Activated CD4-positive, alpha-beta T cell treated with anti-CD3 and anti-CD28 coated beads for 24 hours (primary cell): Measurements from ENCODE around the gene AGPS.
"Not testable (repeated sequence)": the region's sequence is repeated elsewhere in the genome, so short reads cannot be mapped to it uniquely, and the experiment has no call there.

Experiments
- DNase-seq, 2 donors: peaks; one replicate each; pipeline ENCODE4 v3.0.0-alpha.2; 2020; ENCODE audit warnings: low read depth in 2 of 2

Gene AGPS

DNA sequence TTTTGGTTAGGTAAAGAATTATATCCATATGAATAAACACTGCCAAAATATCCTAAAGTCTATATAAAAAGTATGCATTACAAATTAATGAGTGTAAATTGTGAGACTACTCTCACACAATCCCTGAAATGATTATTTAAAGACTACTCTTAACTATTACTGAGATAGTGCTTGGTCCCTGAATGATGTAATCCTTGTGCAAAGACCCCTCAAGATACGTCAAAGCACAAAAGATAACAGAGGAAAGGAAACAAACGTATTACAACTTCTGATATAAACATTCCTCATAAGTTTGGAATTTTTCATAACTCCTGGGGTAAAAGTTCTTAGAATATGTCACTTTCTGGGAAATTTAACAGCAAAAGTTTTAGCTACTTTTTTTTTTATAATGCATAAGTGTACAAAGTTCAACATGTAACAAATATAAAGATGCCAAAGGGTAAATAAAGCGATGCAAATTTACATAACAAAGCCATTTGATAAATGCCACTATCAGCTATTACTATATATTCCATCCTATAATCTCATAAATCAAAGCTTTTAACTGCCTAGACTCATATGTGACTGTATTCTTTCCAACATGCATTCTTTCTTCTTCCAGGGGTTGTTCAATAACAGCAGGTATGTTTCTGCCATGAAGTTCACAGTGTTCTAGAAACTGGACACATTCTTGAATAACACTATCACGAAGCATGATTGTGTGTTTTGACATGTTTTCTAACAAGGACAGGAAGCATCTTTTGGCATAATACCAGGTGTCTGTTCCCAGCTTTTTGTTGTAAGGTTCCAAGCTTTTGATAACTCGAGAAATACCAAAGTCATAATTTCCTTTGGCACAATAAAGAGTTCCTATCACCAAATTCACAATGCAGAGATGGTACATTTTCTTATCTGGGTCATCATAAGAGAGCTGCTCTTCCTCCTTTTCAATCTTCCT lies 158.0 kb downstream of the AGPS start:
- no peak for DNase-seq

DNA sequence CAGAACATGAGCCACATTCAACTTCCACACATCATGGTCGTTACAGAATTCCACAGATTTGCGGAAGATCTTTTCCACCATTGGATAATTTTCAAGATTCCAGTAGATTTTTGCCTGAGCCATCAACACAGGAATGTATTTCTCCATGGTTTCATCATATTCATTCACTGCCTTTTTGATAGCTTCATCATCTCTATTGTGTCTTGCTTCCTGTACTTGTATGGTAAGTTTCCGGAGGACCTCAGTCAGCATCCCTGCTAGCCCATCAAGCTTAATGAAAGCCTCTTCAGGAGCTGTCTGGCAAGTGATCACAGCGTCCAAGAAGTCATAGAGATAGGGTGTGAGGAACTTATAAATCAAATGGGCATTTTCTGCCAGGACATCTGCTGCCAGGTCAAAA lies 158.8 kb downstream of the AGPS start:
- not testable (repeated sequence) for DNase-seq

DNA sequence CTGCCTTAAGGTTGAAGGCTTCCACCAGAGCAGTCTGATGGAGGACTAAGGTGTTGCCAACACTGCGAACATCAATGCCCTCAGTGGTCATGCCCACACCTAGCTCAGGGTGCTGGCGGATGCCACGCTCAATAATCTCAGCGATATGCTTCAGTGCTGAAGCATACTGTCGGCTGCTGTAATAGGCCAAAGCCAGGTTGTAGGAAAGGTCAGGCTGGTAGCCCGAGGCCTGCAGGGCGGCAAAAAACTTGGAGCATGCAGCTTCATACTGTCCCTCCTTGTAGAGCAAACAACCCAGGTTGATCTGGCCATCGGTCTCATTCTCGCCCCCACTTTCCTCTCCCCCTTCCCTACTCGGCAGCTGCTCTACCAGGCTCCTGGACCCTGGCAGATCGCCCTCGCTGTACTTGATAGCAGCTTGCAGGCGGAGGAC lies 159.4 kb downstream of the AGPS start:
- no peak for DNase-seq

DNA sequence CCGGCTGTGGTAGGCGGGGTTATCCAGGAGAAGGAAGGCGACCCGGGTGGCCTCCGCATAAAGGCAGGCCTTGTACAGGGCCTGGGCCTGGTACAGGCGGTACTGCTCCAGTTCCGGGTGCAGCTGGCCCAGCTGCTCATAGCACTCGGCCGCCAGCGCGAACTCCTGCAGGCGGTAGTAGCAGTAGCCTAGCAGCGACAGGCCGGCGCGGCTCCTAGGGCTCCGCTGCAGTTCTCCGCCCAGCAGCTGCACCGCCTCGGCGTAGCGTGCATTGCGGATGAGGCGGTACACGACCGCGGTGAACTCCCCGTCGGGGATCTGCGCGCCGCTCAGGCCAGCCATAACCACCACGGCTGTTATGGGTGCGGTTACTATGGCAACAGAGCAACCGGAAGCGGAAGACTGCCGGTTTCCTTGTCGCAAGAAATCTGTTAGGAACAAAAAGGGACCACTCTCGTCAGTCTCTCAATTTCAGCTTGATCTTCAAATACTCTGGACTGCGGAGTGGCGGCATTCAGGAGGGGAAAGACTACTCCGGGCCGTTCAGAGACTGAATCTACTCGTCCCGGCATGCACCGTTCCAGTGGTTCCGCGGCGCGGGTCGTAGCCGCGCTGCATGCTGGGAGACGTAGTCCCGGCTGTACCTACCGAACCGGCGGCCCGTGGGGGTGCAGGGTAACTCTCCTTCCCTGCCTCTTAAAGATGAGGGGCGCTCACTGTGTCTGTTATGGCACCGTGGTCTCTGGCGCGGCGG lies 160.0 kb downstream of the AGPS start:
- peak; percentile 72 to 73 for DNase-seq

DNA sequence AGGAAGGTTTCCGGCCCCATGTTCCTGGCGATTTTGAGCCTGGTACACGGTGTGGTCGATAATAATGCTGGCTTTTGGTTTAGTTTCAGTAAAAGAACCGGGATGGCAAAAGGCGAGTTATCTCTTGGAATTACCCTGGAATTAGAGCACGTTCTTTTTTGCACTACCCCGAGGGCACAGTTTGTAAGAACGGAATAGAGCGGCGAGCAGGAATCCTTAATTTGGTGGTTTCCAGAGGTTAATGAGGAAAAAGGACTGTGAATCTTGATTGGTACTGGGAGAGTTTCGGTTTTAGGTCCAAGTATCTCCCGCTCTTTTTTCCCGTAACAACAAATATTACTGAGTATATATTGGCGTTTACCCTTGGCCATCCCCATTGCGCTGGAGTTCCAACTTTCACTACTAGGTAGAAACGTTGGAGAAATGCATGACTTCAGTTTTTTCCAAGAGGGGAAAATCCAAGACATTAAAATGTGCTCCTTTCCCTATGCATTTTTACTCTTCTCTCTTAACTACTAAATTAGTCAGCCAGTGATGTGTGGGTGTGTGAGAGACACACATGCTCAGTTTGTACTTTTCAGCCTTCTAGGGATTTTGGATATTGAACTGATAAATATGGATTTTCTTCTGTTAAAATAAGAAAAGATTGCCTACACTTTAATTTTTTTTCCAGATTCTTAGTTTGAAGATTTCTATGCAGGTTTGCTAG lies 160.8 kb downstream of the AGPS start:
- no peak for DNase-seq

DNA sequence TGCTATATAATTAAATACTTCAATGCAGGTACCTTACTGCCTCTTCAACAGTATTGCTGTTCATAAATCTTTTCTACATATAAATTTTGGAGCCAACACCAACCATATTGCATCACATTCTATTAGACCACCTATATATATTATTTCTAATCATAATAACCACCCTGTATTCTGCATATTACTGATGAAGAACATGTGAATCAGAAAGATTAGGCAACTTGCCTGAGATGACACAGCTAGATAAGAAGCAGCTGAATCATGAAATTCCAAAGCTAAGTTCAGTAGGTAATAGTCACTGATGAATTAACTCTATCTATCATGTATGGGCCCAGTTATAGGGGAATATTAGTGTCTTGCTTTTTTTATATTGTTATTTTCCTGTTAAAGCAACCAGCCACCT lies 161.8 kb downstream of the AGPS start:
- DNase-seq, result no peak

DNA sequence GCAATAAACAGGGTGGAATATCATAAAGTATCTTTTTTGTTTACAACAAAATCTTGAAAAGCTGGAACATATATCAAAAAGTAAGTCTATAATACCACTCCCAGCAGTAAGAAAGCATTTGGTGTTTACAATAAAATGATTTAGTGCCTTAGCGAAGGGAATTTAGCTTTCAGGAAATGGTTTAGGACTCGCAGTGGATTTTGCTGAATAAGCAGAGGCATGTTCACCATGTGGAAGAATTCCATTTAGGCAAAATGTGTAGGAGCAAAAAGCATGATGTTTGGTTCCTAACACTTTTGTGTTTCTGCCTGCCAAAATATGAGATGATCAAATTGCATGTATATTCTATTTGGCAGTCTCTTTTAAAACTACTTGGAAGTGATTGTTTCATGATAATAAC lies 163.6 kb downstream of the AGPS start:
- no peak for DNase-seq

DNA sequence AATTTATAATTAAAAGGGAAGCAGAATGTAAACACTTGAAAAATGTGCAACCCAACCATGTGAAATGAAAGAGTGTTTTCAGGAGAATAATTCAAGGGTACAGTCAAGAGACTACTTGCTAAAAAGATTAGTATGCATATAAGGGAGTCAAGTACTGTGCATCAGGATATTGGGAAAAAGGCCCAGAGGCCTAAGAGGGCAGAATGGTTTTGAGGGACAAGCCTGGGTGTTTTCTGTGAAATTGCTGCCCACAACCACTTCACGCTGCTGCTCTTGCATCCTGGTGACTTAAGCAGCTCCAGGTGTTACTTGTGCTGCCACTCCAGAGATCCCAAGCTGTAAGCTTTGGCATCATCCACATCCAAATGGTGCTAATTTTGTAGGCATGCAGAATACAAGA lies 165.2 kb downstream of the AGPS start:
- no peak for DNase-seq

DNA sequence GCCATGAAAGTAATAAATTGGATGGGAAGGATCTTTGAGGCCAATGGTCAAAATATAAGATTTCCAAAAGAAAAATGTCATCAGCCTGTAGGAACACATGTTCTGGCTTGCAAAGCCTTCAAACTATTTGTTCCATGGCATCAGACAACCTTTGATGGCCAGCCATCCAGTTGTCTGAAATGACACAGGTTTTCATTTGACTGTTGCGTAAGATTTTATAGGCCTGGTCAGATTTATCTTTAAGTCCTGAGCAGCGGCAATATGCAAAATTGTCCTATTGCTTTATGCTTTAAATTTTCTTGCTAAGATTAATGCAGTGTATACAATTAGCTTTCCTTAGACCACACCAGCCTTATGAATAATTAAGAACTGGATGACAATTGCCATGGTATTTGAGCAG lies 167.1 kb downstream of the AGPS start:
- no peak for DNase-seq

DNA sequence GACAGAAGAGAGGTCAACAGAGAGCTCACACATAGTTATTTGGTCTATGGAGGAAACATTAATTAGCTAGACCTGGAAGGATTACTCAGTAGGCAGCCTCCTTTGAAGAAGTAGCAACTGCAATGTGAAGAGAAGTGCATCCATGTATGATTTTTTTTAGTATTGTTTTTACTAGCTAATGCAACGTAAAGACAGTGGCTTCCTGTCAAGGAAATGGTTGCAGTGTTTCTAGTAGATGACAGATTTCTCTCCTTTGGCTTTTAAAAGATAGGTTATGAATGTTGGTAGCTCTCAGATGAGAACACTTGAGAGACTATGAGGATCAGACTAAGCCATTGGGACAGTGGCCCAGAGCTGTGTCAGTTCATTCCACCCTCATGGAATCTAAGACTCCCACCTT lies 175.8 kb downstream of the AGPS start:
- DNase-seq, result no peak

DNA sequence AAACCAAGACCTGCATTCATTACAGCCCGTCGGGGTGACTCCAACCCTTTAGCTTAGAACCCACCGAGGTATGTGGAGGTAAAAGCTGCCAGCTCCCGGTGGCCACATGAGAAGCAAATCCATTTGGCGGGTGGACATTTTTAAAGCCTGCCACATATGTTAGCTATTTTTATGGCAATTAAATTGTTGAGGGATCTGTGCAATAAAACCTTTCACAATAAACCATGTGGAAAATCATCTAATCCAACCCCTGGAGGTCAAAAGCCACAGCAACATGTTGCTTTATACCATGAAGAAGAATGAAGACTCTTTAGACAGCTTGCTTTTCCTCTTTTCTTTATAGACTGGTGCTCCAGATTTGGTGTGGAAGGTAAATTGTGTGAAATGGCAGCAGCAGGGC lies 176.3 kb downstream of the AGPS start:
- DNase-seq, result no peak

DNA sequence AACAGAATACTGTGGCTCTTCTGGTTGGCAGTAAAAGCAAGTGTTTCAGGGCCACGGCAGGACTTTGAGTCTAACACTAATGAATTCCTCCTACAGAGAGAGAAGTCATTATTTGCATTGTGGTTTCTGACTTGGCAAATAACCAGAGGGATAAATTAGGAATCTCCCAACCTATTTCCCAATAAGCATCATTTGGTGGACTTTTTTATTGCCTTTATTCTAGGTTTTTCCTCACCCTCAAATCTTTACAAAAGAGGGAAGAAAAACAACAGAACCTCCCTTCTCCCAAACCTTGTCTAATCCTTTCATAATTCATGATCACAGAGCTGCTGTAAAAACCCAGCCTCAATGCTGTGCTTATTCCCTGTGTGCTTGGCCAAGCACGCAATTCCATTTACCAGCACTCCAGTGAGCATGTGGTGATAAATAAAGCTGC lies 179.7 kb downstream of the AGPS start:
- no peak for DNase-seq

DNA sequence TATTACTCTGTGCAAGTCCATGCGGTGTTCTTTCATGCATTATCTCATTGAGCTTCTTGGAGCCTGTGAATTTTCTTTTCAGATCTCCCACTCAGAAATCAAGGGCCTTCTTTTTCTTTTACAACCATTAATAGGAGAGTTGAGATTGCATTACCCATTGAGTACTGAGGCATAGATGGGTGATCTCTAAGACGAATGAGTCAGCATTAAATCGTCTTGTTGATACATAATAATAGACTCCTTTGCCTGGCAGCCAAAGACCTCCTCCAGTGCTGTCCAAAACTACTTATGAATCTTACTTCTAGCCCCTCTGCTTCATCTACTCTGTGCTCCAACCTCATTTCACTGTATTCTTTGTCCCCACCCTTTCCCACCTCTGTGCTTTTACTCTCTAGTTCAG lies 180.5 kb downstream of the AGPS start:
- no peak for DNase-seq

DNA sequence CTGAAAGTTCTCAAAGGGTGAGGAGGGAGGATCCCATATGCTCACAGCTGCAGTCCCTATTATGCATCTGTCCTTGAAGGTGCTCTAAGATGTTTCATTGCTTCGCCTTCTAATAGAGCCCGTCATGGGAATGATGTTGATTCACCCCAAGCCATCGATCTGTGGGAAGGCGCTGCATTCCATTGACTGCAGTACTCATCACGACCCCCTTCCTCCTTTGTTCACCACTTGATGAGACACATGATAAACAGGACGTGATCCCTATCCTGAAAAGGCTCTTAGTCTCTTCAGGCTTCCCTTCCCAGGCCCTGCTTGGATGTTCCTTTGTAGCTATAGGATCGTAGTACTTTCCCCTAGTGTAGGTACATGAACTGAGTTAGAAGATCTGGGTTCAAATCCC lies 181.8 kb downstream of the AGPS start:
- DNase-seq, result no peak

DNA sequence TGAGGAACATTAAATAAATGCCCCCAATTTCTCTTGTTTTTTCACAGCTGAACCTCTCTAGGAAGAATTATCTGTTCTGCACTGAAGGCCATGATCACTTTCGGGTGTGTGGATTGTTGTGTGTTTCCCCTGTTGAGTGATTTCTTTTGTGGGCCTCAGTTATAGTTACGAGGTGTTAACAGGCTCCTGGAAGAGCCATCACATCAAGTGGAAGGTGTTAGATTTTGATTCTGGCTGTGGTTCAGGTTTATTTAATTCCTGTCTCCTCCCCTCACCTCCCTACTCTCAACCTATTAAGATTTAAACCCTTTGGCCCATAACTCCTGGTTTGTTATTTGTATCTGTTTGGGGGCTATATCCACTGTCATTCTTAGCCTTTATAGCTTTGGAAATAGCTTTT lies 182.8 kb downstream of the AGPS start:
- no peak for DNase-seq

DNA sequence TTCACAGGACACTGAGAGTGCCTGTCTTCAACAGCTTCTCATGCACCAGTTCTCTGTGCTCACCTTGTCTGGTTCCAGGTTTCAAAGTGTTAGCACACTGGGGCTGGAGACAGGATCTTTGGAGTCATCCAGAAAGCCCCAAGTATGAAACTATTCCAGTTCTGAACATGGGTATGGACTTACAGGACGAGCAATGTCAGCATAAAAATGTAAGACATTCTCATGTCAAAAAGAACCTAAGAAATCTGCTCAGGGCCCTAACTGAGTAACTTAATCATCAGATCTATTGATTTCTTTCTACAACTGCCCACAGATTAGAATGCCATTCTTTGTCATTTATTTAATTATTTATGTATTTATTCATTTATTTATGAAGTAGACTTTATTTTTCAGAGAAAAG lies 184.5 kb downstream of the AGPS start:
- DNase-seq, result no peak

DNA sequence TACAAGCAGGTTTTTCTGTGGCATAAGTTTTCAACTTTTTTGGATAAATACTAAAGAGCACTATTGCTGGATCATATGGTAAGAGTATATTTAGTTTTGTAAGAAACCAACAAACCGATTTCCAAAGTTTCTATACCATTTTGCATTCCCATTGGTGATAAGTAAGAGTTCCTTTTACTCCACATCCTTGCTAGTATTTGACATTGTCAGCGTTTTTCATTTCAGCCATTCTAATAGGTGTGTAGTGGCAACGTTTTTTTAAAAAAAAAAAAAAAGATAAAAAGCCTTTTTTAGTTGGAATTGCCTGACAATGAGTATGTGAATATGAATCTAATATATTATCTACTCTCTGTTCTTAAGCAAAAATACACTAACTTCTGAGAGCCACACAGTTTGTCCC lies 185.9 kb downstream of the AGPS start:
- no peak for DNase-seq

DNA sequence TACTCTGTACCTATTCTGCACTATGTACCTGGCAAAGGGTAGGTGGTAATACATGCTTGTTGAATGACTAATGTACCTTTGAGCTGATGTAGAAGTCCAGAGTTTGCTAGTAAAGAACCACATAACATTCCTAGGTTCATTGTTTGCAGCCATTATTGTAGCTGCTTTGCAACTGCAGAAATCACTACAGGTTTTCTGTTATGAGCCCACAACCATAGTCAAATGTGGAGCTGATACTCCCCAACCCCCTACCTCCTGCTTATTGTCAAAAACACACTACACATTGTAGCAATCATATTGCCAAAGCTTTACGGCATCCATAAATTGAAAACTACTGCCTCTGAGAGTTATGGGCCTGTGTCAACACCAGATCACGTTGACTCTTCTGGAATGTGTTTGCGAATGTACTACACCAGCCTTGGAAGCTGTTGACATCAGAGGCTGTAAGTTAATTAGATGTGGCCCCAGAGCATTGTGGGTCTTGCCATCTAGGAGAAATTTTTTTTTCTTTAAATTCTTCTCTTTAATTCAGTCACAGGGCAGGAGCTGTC lies 187.0 kb downstream of the AGPS start:
- no peak for DNase-seq

DNA sequence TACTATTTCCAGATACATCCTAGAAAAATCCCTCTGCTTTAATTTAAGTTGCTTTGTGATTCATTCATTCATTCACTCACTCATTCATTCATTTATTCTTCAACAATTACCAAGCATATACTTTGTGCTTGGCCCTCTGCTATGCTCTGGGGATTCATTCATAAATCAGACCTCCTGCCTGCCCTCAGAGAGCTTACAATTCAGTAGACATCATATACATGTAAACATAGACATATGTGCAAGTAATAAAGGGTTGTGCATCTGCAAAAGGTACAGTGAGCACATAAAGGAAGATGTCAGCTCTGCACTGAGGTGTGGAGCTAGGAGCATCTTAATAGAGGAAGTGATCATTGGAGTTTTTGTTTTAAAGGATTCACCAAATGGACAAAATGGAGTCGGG lies 189.4 kb downstream of the AGPS start:
- no peak for DNase-seq

DNA sequence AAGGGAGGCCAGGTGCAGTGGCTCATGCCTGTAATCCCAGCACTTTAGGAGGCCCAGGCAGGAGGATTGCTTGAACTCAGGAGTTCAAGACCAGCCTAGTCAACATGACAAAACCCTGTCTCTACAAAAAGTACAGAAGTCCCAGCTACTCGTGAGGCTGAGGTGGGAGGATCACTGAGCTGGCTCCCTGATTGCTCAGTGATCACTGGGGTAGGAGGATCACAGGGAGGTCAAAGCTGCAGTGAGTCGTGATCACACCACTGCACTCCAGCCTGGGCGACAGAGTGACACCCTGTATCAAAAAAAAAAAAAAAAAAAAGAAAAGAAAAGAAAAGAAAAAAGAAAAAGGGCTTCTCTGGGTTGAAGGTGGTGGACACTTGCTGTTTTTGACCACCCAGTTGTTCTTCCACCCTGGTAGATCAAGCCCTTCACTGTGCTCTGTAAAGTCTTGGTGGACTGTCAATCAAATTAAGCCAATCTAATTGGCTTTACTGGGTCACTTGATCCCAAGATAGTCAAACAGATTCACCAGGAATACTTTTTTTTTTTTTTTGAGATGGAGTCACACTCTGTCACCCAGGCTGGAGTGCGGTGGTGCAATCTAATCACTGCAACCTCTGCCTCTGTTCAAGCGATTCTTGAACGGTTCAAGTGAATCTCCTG lies 191.6 kb downstream of the AGPS start:
- no peak for DNase-seq

DNA sequence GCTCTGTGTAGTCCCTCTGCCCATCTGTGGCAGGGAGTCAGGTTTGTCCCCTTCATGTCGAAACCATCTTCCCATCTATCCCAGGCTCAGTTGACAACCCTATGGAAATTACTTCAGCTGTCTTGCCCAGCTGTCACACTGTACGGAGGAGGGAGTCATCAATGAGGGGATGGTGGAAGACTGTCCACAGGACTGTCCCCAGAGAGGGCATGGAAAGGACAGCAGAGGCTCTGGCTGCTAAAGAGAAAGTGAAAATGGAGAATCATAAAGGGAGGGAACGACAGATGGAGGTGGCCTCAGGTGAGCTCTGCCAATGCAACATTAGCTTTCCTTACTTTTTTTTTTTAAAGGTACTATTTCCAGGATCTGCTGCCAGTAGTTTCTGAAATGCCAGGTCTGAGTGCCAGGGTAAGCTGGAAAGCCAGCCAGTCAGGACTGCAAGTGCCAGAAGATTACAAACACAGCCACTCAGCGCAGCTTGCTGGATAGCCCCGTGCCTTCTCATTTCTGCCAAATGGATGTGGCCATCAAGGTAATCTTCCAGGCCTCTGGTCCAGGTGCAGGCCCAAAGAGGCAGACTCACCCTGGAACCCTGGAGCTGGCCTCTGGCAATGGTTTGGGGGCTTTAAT lies 192.8 kb downstream of the AGPS start:
- DNase-seq, result no peak
